NCI-H2107 (cell line): ENCODE data around the gene ASS1.

Experiments used
- DNase-seq: peaks from one replicate; lab custom pipeline; 2025; lab: John Stamatoyannopoulos, UW

The ASS1 gene

GRCh38 chr9:130473009-130473408, 28.2 kb downstream of the ASS1 start:
- DNase-seq: no peak

GRCh38 chr9:130473566-130473965, 28.8 kb downstream of the ASS1 start:
- no peak for DNase-seq

- no peak for DNase-seq
Measured at GRCh38 chr9:130474106-130474505, 29.3 kb downstream of the ASS1 start.

- no peak for DNase-seq
Measured at GRCh38 chr9:130476151-130476730, 31.5 kb downstream of the ASS1 start.

- DNase-seq: no peak
Measured at GRCh38 chr9:130477564-130477963, 32.8 kb downstream of the ASS1 start.

- no peak for DNase-seq
Measured at GRCh38 chr9:130478152-130478551, 33.4 kb downstream of the ASS1 start.

- no peak for DNase-seq
Measured at GRCh38 chr9:130478736-130479575, 34.2 kb downstream of the ASS1 start.

GRCh38 chr9:130479587-130479986, 34.8 kb downstream of the ASS1 start:
- DNase-seq: no peak

- no peak for DNase-seq
Measured at GRCh38 chr9:130480673-130481072, 35.9 kb downstream of the ASS1 start.

GRCh38 chr9:130482463-130482862, 37.7 kb downstream of the ASS1 start:
- DNase-seq: no peak

- no peak for DNase-seq
Measured at GRCh38 chr9:130483371-130483971, 38.7 kb downstream of the ASS1 start.

GRCh38 chr9:130484362-130485072, 39.8 kb downstream of the ASS1 start:
- no peak for DNase-seq

GRCh38 chr9:130486103-130486502, 41.3 kb downstream of the ASS1 start:
- DNase-seq: no peak

GRCh38 chr9:130487500-130487899, 42.7 kb downstream of the ASS1 start:
- DNase-seq: no peak

- DNase-seq: no peak
Measured at GRCh38 chr9:130488621-130489330, 44.0 kb downstream of the ASS1 start.

- no peak for DNase-seq
Measured at GRCh38 chr9:130490981-130491380, 46.2 kb downstream of the ASS1 start.

GRCh38 chr9:130491830-130492482, 47.2 kb downstream of the ASS1 start:
- no peak for DNase-seq

GRCh38 chr9:130493021-130493420, 48.3 kb downstream of the ASS1 start:
- DNase-seq: no peak

- DNase-seq: no peak
Measured at GRCh38 chr9:130493476-130493875, 48.7 kb downstream of the ASS1 start.

- DNase-seq: no peak
Measured at GRCh38 chr9:130495067-130495466, 50.3 kb downstream of the ASS1 start.

- no peak for DNase-seq
Measured at GRCh38 chr9:130497139-130497538, 52.4 kb downstream of the ASS1 start.
